GM04503 (cell line): ENCODE measurements around the gene TCERG1L.
"Not testable (repeated sequence)": the region's sequence is repeated elsewhere in the genome, so short reads cannot be mapped to it uniquely, and the experiment has no call there.

Experiments used
- DNase-seq: peaks from one replicate; pipeline ENCODE4 v3.0.0-alpha.2; 2012; ENCODE audit warnings: low read depth

The TCERG1L gene

DNA sequence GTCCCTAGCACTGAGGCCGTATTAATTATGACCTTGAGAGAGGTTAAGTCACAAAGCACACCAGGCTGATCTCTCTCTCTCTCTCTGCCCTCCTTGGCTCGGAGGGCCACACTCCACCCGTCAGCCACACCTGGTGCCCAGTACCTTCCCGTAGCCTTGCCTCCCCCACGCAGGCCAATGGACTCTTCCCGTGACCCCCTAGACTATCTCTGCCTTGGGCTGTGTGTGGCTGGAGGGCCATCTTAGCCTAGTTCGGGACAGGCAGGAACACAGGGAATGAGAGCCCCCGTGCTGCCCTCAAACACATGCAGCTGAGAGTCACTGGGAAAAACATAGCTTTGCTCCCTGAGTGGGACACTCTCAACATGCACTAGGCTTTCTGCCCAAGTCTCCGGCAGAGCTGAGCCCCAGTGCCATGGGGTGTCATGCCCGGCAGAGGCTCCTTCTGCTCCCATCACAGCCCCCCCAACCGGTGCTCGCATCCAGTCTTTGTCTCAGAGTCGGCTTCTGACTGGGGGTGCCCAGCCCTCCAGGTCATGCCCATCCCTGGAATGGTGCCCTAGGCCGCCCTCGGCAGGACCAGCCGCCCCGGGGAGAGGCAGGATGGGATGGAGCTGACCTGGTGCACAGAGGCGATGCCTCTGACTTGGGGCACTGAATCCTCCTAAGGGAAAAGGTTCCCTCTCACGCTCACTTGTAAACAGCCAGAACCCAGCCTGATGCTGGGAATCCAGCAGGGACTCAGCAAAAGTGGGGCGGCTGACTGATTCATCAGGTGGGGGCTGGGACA is 63.0 kb downstream of the TCERG1L start:
- DNase-seq: no peak

DNA sequence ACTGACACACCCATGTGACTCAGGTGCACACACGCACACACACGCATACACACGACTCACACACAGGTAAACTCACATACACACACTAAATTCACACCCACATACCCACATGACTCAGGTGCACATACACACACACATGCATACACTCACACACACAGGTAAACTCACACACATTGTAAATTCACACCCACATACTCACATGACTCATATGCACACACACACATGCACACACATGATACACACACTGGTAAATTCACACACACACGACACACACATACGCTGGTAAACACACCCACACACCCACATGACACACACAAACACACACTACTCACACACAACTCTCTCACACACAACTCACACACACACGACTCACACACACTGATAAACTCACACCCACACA is 63.6 kb downstream of the TCERG1L start:
- no peak for DNase-seq

DNA sequence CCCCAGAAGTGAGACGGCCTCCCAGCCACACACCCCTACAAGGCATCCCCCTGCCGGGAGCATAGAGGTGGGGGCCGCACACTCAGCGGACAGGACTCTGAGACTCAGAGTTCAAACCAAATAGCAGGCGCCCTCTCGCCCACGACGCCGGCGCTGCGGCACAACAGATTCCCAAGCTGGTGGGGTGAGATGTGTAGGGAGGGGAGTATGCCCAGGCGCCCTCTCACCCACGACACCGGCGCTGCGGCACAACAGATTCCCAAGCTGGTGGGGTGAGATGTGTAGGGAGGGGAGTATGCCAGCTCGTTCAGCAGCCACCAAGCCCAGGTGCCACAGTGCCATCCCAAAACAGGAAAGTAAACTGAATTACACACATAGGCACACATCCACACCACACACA is 64.7 kb downstream of the TCERG1L start:
- DNase-seq: no peak

DNA sequence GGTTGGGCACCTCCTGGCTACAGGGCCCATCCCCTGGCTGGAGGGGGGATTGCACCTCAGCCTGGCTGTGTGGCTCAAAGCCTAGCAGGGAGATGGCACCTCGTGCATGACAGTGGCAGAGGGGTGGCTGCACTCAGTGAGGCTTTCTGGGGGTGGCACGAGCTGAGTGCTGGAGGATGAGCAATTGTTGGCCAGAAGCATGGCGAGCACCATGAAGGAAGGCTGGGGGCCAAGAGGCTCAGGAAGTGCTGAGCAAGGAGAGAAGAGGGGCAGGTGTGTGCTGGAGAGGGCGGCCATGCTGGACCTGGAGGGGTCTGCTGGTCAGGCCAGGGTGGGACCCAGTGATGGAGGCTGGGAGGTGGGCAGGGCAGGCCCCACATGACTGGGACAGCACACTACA is 65.4 kb downstream of the TCERG1L start:
- DNase-seq: no peak

DNA sequence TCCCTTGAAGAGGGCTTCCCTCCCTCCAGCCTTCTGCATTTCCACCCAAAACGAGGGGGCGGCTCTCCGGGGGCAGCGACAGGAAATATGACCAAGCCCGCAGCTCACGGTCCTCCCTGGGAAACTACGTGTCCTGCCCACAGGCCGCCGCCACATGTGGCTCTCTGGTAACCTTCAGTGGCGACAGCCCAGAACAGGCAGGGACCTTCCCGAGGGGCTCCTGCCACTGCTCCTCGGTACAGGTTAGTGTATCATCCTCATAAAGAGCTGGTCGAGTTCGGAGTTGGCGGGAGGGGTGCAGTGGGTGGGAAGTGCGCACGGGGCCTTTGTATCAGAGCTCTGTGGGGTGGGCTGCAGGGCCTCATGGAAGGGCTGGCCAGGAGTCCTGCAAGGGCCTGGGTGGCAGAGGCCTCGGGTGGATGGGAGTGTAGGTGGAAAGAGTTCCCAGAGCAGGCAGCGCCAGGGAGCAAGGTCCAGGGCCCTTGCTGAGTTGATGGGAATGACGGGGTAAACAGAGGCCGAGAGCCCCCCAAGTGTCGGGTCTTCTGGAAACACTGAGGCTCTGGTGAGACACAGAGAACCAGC is 66.0 kb downstream of the TCERG1L start:
- DNase-seq: no peak

DNA sequence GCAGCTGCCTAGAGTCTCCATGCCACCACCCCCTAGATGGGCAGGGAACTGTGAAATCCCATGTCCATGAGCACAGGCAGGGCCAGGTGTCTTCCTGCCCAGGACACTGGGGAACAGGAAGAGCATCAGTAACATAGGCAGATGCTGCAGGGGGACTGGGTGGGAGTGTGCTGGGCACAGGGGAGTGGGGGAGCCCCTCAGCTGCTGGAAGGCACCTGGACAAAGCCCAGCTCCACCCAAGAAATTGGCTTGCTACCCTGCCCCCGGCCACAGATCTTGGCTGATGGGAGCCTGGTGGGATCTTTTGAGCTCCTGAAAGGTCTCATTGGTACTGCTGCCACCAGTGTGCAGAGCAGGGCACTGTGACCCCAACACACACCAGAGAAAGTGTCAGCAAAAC is 66.7 kb downstream of the TCERG1L start:
- DNase-seq: no peak

DNA sequence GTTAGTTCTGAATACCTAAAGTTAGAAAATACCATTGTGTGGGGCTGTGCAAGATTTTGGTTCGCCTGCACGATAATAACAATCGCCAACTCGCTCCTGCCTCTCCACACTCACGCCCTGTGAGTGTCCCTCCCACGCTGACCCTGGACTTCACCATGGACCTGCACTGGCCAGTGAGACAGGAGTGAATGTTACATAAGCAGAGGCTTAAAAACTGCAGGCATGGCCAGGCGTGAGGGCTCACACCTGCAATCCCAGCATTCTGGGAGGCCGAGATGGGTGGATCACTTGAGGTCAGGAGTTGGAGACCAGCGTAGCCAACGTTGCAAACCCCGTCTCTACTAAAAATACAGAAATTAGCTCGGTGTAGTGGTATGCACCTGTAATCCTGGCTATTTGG is 68.4 kb downstream of the TCERG1L start:
- no peak for DNase-seq

DNA sequence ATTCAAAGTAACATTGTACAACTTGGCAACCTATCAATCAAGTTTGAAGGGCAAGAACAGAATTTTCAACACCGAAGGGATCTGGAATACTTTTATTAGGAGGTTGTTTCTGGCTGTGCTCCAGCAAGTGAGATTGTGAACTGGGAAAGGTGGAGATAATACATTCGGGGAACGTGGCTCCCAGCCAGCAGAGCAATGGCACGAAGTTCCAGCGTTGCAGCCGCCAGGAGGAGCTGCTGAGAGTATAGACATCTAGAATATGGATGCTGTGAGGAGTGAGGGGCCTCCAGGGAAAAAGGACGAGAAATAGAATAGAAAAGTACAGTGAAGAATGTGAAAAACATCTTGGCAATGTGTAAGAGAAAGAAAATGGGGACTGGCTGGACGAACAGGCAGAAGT is 69.5 kb downstream of the TCERG1L start:
- DNase-seq: no peak

DNA sequence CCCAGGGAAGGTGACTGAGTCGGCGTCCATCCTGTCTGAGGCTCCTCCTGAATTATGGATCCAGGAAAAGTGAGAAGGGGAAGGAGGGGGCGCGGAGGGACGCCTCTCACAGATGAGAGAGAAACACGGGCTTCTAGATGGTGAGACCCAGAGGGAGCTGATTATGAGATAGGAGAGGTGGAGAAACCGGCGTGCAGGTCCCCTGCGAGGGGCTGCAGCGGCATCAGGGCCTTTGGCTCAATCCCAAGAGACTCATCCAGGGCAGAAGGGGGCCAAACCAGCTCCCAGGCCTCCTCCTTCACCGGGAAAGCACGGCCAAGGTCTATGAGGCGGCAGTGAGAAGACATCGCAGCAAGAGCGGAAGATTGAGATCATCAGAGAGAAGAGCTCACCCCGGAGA is 70.8 kb downstream of the TCERG1L start:
- DNase-seq: no peak

DNA sequence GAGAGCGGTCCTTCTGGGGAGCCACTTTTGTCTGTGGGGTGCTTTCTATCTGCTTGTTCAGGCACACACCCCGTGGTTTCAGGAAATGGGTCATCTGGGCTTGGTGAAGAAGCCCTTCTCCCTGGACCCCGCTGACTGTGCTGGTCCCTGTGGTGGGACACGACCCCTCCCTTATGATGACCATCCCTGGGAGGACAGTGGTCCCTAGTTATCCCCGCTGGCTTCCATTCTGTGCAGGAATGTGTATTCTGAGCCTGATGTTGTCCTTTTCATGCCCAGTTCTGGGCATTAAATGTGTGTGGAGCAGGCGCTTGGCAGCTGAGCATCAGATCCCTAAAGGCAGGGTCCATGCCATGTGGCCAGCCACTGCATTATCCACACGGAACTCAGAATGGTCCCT is 71.6 kb downstream of the TCERG1L start:
- DNase-seq: no peak

DNA sequence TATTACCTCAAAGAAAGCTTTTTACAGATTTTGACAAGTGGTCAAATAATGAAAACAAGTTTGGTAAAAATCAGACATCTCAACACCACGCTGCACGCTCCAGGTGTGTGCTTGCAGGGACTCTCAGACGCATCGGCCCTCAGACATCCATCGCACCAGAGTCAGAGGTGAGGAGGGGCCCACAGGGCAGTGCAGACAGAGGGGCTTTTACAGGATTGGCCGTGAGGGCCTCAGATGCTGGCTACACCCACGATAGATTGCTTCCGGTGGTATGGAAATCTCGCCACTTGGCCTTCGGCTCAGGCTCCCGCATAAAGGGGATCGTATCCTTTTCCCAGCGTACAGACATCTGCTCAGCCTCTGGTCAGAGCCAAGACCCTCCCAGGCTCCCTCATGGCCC is 72.1 kb downstream of the TCERG1L start:
- DNase-seq: no peak

DNA sequence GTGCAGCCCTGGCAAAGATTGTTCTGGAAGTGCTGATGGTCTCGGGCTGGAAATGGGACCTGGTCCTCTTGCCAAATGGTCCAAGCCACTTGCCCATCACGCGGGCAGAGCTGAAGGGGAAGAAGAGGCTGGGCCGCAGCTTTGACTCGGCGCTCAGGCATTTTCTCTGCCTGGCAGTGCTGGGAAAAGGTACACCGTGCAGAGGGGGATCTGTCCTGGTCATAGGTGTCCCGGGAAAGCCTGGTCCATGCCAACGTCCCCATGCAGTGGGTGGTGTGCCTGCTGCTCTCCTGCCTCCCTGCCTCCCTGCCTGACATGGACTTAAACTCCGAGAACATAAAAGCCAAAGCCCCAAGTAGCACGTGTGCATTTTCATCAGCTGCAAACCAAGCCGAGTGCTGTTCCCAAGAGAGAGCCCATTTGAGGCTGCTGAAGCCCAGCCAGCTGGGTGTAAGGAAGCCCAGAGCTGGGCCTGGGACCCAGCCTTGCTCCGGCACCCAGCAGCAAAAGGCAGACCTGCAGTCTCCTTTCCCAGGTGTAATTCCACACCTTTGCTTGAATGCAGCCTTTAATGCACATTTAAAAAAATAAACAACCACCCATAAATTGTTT is 72.7 kb downstream of the TCERG1L start:
- no peak for DNase-seq

DNA sequence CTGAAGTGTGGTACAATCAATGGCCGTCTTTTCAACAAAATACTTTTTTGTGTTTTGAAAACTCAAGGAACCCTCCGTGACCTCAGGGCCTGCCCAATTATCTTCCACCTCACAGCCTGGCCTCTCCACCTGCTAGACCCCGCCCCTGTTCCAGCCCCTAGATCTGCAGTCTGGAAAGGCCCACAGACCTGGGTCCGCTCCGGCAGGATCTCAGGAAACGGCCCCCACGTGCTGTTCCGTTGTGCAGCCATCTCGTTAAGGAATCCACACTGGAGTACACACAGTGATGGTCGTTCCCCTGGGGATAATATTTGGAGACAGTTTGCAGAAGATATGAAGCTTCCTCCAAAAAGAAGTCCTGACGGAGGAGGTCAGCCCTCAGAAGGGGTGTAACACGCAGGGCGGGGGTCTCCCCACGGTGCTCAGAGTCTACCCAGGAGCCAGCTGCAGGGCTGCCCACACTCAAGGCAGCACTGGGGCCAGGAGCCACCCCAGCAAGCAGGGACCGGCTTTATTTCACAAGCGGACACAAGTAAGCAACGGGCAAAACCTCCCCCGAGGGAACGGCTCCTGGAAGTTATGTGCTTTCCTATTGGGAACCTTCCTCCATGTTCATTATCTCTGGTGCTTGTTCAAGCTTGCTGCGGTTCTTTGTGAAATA is 73.4 kb downstream of the TCERG1L start:
- DNase-seq: no peak

DNA sequence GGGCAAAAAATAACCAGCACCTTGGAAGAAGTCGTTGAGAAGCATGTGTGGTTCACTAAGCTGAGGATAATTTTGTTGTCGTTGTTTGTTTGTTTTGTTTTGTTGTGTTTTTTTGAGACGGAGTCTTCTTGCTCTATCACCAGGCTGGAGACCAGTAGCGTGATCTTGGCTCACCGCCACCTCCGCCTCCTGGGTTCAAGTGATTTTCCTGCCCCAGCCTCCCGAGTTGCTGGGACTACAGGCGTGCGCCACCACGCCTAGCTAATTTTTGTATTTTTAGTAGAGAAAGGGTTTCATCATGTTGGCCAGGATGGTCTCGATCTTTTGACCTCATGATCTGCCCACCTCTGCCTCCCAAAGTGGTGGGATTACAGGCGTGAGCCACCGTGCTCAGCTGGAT is 76.9 kb downstream of the TCERG1L start:
- DNase-seq: not testable (repeated sequence)

DNA sequence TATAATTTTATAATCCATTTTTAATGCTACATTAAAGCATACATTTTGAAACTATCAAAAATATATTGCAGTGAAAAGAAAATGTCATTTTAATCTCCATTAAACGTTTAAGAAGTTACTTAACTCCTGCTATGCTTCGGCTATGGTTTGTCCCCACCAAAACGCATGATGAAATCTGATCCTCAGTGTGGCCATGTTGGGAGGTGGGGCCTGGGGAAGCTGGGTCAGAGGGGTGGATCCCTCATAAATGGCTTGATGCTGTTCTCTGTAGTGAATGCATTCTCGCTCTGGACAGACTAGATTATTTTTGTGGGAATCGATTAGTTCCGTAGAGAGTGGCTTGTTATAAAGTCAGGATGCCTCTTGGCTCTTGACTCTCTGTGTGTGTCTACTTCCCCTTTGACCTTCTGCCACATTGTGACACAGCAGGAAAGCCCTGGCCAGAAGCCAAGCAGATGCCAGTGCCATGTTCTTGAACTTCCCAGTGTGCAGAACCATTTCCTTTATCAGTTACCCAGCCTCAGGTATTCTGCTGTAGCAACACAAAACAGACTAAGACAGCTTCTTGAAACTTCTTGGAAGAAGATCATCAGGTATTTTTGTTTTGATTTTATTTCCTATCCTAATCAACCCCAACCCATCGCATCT is 77.8 kb downstream of the TCERG1L start:
- no peak for DNase-seq

DNA sequence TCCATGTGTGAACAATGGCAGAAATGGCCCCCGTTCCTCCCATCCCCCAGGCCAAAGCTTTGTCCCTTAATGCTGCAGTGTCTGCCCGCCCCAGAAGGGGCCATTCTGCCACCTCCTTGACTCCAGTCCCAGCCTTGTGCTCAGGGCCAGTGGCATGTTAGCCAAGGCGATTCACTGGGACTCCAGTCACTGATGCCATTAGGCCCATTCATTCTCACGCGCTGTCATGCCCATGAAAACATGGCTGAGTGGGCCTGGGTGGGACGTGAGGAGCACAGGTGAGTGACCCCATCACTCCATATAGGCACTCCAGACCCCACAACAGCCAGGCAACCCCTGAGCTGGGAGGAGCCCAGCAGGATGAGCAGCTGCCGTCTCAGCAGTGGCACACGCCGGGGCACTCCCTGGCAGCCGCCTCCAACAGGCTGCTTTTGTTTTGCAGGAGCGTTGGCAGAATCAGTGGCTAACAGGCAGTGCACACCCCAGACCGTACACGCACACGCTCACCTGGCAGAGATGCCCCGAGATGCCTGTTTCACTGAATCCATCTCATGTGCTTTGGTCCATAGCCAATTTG is 79.5 kb downstream of the TCERG1L start:
- no peak for DNase-seq

DNA sequence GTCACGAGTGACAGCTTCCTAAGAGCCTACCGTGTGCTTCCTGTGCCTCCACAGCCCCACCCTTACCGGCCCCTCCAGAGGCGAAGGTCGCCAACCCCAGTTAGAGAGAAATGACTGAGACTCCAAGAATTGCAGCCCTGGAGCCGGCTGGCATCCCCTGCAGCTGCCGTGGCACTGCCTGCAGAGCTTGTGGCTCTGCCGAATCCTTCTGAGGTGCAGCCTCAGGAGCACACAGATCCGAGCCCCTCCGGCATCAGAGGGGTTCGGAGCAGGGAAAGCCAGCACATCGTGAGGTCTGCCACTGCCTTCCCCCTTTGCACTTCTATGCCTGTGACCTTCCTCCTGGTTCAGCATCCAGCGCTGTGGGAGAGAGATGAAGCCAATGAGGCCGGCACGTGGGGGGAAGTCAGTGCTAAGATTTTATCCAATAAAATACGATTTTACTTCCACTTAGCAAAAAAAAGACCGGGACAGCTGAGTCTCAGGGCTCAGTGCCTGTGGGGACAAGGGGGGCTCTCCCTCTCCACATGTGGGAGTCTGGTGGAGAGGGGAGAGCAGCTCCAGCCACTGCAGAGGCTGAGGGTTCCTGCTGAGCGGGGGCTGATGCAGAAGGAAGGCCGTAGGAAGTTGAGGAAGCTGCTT is 80.1 kb downstream of the TCERG1L start:
- no peak for DNase-seq

DNA sequence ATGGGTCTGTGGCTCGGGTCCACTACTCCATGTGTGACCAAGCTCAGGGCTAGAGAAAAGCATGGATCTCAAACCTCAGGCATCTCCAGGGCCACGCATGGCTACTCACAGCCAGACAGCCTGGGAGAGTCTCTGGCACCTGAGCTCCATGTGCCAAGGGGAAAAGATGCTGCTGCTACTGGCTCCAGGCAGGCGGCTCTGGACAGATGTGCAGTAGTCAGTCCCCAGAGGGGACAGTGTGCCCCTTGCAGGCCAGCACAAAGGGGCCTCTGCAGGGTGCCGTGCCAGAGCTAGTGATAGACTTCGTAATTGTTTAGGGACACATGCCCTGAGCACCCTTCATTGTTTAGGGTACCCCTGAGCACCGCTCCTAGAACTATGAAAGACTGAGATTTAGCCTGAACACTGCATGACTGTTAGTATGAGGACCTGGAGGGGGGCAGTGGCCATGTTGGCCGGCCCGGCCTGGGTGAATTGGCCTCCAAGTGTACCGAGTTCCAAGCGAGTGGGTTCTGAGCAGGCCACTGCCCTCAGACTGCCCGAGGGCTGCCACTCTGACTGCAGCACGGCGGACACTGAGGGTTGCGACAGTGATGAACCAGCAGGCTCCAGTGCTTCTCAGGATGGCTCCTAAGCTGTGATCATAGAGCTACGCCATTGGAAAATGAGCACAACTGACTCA is 80.7 kb downstream of the TCERG1L start:
- DNase-seq: no peak

DNA sequence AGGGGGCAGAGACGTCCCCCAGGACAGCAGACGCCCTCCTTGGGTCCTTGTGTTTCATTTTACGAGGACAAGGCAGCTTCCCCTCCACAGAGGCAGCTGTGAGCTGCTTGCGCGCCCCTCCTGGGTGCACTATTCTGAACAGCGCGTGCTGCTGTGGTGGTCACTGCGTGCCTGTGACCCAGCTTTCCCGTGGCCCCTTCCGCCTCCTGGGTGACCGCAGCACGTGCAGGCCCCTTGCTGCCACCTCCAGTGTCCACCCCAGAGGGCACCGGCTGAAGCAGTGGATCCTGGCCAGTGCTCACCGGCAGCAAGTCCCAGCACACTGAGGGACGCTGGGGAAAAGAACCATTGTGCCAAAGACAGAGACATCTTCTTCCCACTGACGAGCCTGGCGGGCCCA is 81.4 kb downstream of the TCERG1L start:
- no peak for DNase-seq

DNA sequence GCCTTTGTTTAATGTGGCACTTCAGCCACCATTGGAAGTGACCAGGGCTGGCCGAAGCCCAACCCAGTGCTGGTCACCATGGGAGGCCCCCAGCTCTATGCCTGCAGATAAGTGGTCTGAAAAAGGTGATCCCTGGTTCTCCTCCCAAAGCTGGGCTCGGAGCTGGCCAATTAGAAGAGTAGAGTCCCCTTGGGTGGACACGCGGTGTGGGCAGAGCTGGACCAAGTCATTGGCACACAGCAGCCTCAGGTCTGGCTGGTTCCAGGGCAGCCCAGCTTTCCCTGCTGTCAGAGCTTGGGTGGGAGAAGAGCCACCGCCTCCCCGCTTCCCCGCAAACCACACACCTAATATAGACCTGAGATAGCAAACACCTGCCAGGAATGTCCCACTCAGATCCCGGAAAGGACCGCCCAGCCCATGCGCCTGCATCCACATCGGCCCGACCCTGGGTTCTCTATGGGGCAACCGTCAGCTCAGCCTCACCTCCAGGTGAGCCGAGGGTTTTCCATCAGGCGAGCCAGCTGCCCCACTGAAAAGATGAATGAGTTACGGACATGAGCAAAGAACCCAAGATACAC is 84.3 kb downstream of the TCERG1L start:
- no peak for DNase-seq
